GM18907 (cell line): ENCODE data around the gene WDR7.

Source experiments
- ATAC-seq: cut with Tn5 transposase; IDR thresholded peaks from one replicate; pipeline ENCODE4 v1.9.1; 2021; ENCODE audit warnings: mild to moderate bottlenecking, moderate library complexity; ENCODE audit not compliant: unreplicated experiment

The WDR7 gene

GRCh38 chr18:56721031-56721430 lies 69.9 kb downstream of the WDR7 start:
- no peak for ATAC-seq

DNA sequence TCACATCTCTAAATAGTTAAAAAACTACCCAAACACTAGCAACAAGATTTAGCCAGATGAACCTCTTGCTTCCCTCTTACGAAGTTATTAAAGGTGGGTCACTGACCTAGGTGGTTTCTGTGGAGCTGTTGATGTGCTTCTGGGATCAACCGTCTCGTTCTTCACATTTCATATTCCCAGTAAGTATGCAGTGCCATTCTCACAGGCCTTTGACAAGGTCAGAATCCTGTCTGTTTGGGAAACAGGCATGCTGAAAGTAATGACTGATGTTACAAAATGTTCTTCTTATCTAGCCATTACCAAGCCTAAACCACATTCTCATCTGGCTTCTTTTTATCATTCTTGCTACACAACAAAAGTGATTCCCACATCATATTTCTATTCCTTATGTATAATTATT lies 70.3 kb downstream of the WDR7 start:
- no peak for ATAC-seq

- ATAC-seq, result no peak
Measured at GRCh38 chr18:56722518-56722917, 71.4 kb downstream of the WDR7 start.

DNA sequence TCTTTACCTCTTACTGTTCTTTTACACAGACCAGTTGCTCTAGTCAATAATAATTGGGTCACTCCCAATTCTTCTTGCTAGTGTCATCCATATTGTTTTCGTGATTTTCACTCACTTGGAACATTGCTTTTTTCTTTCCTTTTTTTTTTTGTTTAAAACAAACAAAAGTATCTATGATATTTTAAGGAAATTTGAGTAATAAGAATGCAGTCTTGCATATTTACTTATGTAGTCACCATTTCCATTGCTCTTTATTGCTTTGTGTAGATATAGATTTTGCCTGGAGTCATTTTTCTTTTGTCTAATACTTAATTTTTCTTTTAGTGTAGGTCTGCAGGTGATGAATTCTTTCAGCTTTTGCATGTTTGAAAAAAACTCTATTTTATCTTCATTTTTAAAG lies 71.9 kb downstream of the WDR7 start:
- ATAC-seq, result no peak

GRCh38 chr18:56723706-56724105 lies 72.5 kb downstream of the WDR7 start:
- no peak for ATAC-seq

- no peak for ATAC-seq
Measured at GRCh38 chr18:56726906-56727305, 75.7 kb downstream of the WDR7 start.

DNA sequence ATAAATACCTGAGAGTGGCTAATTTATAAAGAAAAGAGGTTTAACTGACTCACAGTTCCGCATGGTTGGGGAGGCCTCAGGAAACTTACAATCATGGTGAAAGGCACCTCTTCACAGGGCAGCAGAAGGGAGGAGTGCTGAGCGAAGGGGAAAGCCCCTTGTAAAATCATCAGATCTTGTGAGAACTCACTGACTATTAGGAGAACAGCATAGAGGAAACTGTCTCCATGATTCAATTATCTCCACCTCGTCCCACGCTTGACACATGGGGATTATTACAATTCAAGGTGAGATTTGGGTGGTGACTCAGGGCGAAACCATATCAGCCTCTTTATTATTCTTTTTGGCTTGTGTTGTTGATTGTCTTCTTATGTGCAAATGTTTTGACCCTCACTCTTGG lies 76.2 kb downstream of the WDR7 start:
- no peak for ATAC-seq

DNA sequence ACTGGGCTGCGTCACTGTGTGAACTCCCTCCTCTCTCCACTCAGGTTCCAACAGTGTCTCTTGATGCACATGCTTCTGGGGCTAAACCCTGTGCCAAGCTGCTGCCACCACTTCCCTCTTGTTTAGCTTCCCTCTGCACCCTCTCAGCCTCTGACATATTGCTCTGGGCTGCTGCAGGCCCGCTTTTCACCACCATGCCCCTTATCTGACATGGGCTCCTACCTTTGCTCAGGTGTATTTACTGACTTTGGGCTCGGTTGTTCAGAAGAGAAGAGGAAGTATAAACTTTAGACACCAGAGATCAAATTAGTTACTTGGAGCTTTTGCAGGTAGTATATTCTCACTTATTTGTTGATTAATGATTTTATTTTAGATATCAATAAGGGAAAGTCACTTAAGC lies 77.6 kb downstream of the WDR7 start:
- no peak for ATAC-seq

- no peak for ATAC-seq
Measured at GRCh38 chr18:56738184-56738583, 87.0 kb downstream of the WDR7 start.

DNA sequence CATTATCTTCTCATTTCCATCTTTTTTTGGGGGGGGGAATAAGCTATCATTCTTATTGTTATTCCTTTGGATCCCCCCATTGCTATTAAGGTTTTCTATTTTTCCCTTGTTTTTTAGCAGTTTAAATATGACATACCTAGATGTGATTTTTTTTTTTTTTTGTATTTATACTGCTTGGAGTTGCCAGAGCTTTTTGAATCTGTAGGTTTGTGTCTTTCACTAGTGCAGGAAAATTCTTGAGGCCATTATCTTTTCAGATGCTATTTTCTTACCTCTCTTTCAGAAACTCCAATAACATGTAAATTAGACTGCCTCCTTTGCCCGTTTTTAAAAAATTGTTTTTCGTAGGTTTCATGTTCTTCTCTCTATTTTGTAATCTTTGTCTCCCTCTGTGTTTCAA lies 88.6 kb downstream of the WDR7 start:
- ATAC-seq, result no peak

GRCh38 chr18:56740645-56741044 lies 89.5 kb downstream of the WDR7 start:
- ATAC-seq, result no peak

DNA sequence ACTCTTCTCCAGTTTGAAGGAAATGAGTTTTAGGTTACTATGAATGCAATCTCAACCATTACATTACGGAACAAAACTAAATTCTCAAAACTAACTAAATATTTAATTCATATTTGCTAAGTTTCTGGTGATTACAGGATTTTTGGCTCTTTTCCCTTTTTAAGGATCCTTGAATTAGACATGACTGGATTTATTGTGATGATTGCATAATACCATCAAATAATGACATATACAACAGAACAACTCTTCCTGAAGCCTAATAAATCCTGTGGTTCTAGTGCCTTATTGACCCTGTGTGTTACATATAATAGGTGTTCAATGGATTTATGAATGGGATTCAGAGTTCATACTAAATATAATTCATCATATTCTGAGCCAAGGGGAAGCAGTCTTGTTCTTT lies 90.5 kb downstream of the WDR7 start:
- no peak for ATAC-seq

- no peak for ATAC-seq
Measured at GRCh38 chr18:56743115-56743514, 92.0 kb downstream of the WDR7 start.

DNA sequence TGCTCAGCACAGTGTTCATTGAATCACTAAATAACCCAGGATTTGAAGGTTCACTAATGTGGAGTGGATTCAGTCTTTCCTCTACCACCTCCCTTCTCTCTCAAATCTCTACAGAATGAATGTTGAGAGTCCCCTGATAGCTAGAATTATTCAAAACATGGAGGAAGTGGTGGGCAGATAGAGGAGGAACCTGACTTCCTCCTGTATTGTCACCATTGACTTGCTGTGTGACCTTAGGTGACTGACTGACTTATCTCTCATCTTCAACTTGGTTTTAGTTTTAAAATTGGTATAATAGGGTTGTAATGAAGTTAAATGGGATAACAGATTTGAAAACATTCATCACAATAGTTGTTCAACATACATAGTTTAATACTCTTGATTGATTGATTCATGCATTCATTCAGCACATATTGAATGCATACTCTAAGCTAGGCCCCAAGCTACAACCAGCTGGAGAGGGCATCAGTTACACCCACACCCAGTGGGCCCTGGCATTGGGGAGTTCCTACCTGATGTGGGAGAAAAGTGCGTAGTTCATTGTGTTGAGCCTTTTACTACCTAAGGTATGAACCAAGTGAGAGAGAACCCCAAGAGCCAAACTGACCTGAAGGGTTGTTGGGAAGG lies 96.0 kb downstream of the WDR7 start:
- peak; percentile 57 for ATAC-seq

DNA sequence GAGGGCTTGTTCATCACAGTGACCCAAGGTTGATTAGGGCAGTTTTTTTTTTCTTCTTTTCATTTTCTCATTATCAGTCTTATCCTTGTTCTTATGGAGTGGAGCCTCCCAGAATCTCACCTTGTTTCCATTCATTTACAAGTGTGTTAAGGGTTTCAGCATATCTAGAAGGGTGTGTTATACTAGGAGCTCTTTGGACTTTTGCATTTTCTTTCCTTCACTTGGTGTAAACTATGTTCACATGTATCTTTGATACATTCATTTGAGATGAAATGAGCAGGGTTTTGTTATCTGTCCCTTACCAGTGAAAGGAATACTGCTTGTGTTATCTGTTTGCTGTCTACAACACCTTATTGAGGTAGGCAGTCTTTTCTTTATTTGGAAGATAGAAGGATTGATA lies 96.7 kb downstream of the WDR7 start:
- no peak for ATAC-seq

DNA sequence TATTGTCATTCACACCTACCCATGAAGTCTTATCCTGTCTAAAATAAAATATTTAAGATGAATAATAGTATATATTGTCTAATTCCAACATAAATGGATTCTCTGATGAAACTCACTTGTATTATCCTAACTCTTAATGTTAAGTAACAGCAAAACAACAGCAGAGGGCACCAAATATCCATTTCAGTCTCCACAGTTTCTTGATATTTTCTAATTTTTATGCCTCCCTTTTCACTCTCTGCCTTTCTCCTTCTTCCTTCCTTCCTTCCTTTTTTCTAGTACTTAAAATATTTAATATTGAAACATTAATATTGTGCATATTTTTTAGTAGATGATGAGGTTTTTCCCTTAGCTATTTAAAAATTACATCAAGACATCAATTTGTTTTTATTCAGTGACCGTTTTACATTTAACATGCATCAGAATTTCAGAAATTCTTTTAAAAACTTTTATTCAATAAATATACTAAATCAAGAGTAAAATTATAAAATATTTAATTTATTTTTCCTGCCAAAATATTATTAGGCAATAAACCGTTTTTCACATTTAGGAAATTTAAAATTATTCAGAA lies 97.6 kb downstream of the WDR7 start:
- ATAC-seq, result no peak

GRCh38 chr18:56756966-56757365 lies 105.8 kb downstream of the WDR7 start:
- no peak for ATAC-seq

GRCh38 chr18:56770097-56770496 lies 118.9 kb downstream of the WDR7 start:
- no peak for ATAC-seq

GRCh38 chr18:56770873-56771272 lies 119.7 kb downstream of the WDR7 start:
- no peak for ATAC-seq

DNA sequence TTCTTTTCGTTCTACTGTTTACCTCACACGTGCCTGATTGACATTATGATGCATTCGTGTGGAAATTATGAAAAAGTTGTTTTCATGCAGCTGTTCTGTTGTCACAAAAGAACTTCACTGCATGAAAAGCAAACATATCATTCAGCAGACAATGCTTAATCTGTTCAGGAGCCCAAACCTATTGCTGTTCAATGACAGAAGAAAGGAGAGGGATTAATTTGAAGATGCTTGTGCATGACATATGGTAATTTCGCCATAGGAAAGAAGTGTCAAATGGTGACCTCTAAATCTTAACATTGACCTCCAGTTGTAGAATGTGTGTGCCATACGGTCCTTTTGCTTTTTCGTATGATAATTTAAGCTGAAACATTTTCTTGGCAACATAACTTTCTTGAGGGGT lies 124.5 kb downstream of the WDR7 start:
- no peak for ATAC-seq

- ATAC-seq, result no peak
Measured at GRCh38 chr18:56787390-56787789, 136.2 kb downstream of the WDR7 start.

GRCh38 chr18:56789004-56789888 lies 138.1 kb downstream of the WDR7 start:
- no peak for ATAC-seq
